Measurements from ENCODE around the gene MAG. TPM values are rescaled to one million over a fixed set of nuclear protein-coding genes. Genes with fewer than 3 reads are reported as not detected.

MAG gene
- total RNA-seq, 1 experiment from 2014 or later, result not detected

GRCh38 chr19:35332817-35333216, 40.9 kb downstream of the MAG start:
- DNase-seq (ENCODE audit: low spot score), result no peak
- in situ Hi-C loops (cut with HindIII; ENCODE audit: low sequenced_read_pairs), result no loop called here

GRCh38 chr19:35334144-35334753, 42.3 kb downstream of the MAG start:
- DNase-seq (ENCODE audit: low spot score), result no peak
- in situ Hi-C loops (cut with HindIII; ENCODE audit: low sequenced_read_pairs), result no loop called here

- no peak for DNase-seq (ENCODE audit: low spot score)
- in situ Hi-C loops (cut with HindIII; ENCODE audit: low sequenced_read_pairs), result no loop called here
These were observed 44.4 kb downstream of the MAG start for GRCh38 chr19:35336166-35336955.

GRCh38 chr19:35337097-35337983, 45.4 kb downstream of the MAG start:
- no peak for DNase-seq (ENCODE audit: low spot score)
- in situ Hi-C loops (cut with HindIII; ENCODE audit: low sequenced_read_pairs), result no loop called here

GRCh38 chr19:35337984-35338296, 46.0 kb downstream of the MAG start:
- in situ Hi-C loops (cut with HindIII; ENCODE audit: low sequenced_read_pairs), result no loop called here
- DNase-seq (ENCODE audit: low spot score), result no peak

- in situ Hi-C loops (cut with HindIII; ENCODE audit: low sequenced_read_pairs), result no loop called here
- DNase-seq (ENCODE audit: low spot score), result no peak
These were observed 48.5 kb downstream of the MAG start for GRCh38 chr19:35340431-35340830.

- DNase-seq (ENCODE audit: low spot score), result no peak
- in situ Hi-C loops (cut with HindIII; ENCODE audit: low sequenced_read_pairs), result no loop called here
These were observed 49.0 kb downstream of the MAG start for GRCh38 chr19:35341006-35341405.

GRCh38 chr19:35341565-35342225, 49.7 kb downstream of the MAG start:
- in situ Hi-C loops (cut with HindIII; ENCODE audit: low sequenced_read_pairs), result no loop called here
- no peak for DNase-seq (ENCODE audit: low spot score)

- in situ Hi-C loops (cut with HindIII; ENCODE audit: low sequenced_read_pairs), result no loop called here
These were observed 50.5 kb downstream of the MAG start for GRCh38 chr19:35342430-35342829.

GRCh38 chr19:35344511-35345031, 52.6 kb downstream of the MAG start:
- no peak for DNase-seq (ENCODE audit: low spot score)

More at GRCh38 chr19:35342430-35342829, 50.5 kb downstream of the MAG start:
- no peak for DNase-seq (ENCODE audit: low spot score)

GRCh38 chr19:35345671-35346111, 53.7 kb downstream of the MAG start:
- in situ Hi-C loops (cut with HindIII; ENCODE audit: low sequenced_read_pairs), result no loop called here
- DNase-seq (ENCODE audit: low spot score), result no peak

More at GRCh38 chr19:35344511-35345031, 52.6 kb downstream of the MAG start:
- in situ Hi-C loops (cut with HindIII; ENCODE audit: low sequenced_read_pairs), result no loop called here

- DNase-seq (ENCODE audit: low spot score), result no peak
- in situ Hi-C loops (cut with HindIII; ENCODE audit: low sequenced_read_pairs), result no loop called here
These were observed 54.5 kb downstream of the MAG start for GRCh38 chr19:35346193-35347052.

- in situ Hi-C loops (cut with HindIII; ENCODE audit: low sequenced_read_pairs), result no loop called here
- DNase-seq (ENCODE audit: low spot score), result no peak
These were observed 55.4 kb downstream of the MAG start, which contains the start of gene FFAR1 for GRCh38 chr19:35347171-35347929. TSS of gene FFAR1 (plus strand) at chr19:35347902. CDS start at chr19:35351552, 3,650 bp downstream.

- in situ Hi-C loops (cut with HindIII; ENCODE audit: low sequenced_read_pairs), result no loop called here
- DNase-seq (ENCODE audit: low spot score), result no peak
These were observed 56.0 kb downstream of the MAG start for GRCh38 chr19:35347930-35348298.

- DNase-seq (ENCODE audit: low spot score), result no peak
- in situ Hi-C loops (cut with HindIII; ENCODE audit: low sequenced_read_pairs), result no loop called here
These were observed 57.1 kb downstream of the MAG start for GRCh38 chr19:35348911-35349611.

- in situ Hi-C loops (cut with HindIII; ENCODE audit: low sequenced_read_pairs), result loop anchor here (5.0 kb wide), 1 partner anchor 82 kb away; no protein-coding TSS in a partner anchor
- DNase-seq (ENCODE audit: low spot score), result no peak
These were observed 57.9 kb downstream of the MAG start for GRCh38 chr19:35349614-35350521.

Data from G401 (cell line).